ENCODE results near the gene EEF1AKMT2. TPM values are rescaled to one million over a fixed set of nuclear protein-coding genes. Genes with fewer than 3 reads are reported as not detected.

EEF1AKMT2 gene
- total and polyA plus RNA-seq, 2 of the 13 experiments (the other 11 are each of a cell fraction or from before 2014, with no cell fraction given) = 11.3 to 19.3 TPM

- H3K4me1 ChIP-seq (ENCODE audit: insufficient read depth, low read length) = no peaks in the 10 kb centered on the region
- H3K9me3 ChIP-seq (ENCODE audit: low read length) = no peaks in the 10 kb centered on the region
- in situ Hi-C loops (cut with HindIII; ENCODE audit: extremely low pct_ligation_motif_present, low pct_unique_long_range_greater_than_20kb) (no loop called here), intact Hi-C loops (cut with micrococcal nuclease; ENCODE audit: unreplicated experiment) (no loop called here)
- H3K27ac ChIP-seq (ENCODE audit: extremely low read length, insufficient read depth, low read length) = no peak overlapping the region
- ATAC-seq = no peak
- no peaks in the 10 kb centered on the region for H3K27me3 ChIP-seq (ENCODE audit: control insufficient read depth in 1 of 2, insufficient read depth in 2 of 2, low read length in 2 of 2)
- POLR2A ChIA-PET = no interaction called here
- no peak overlapping the region for H3K9ac ChIP-seq (ENCODE audit: insufficient read depth, low read depth, low read length)
- H3K4me2 ChIP-seq (ENCODE audit: low read depth, low read length) = no peak overlapping the region
- H3K79me2 ChIP-seq (ENCODE audit: insufficient read depth, low read length) = no peaks in the 10 kb centered on the region
- TF ChIP-seq BRCA1 (CRISPR knock-in tag; IDR thresholded peaks at IDR 0.05) = no peak
- no peak for TF ChIP-seq KDM5B (CRISPR knock-in tag; IDR thresholded peaks at IDR 0.05; ENCODE audit: borderline replicate concordance)
- no peak for TF ChIP-seq ATAD3A (CRISPR knock-in tag; IDR thresholded peaks at IDR 0.05)
- no peak for TF ChIP-seq ZNF678 (CRISPR knock-in tag; IDR thresholded peaks at IDR 0.05)
- TF ChIP-seq ZNF432 (CRISPR knock-in tag; IDR thresholded peaks at IDR 0.05; ENCODE audit: borderline replicate concordance) = no peak
- WGBS (ENCODE audit: low lambda C conversion rate) = 83% methylated on average over 5 of the region's 5 CpGs
- no TSS peak for BruUV-seq (replicated peaks)
- no peak overlapping the region for H3K4me3 ChIP-seq (replicated peaks in 1 of 3; ENCODE audit: insufficient read depth in 1 of 3, low read depth in 2 of 3, low read length in 3 of 3)
- no peak for DNase-seq (ENCODE audit: low spot score)
- no peak overlapping the region for H2AFZ ChIP-seq (ENCODE audit: low read length)
- FAIRE-seq = no peak
- no peaks in the 10 kb centered on the region for H4K20me1 ChIP-seq (ENCODE audit: insufficient read depth, low read length)
- H3K36me3 ChIP-seq (replicated peaks in 1 of 2; ENCODE audit: control insufficient read depth in 1 of 2, insufficient read depth in 2 of 2, low read length in 2 of 2) = peaks cover 0 to 14% of the 10 kb centered on the region in 2 experiments; a peak in 3 of 5 replicates
- CTCF ChIA-PET (ENCODE audit: low intra/inter-chr PET ratio, low total read pairs) = no interaction called here
Measured at GRCh38 chr10:124754227-124754626, 37.5 kb downstream of the EEF1AKMT2 start.

DNA sequence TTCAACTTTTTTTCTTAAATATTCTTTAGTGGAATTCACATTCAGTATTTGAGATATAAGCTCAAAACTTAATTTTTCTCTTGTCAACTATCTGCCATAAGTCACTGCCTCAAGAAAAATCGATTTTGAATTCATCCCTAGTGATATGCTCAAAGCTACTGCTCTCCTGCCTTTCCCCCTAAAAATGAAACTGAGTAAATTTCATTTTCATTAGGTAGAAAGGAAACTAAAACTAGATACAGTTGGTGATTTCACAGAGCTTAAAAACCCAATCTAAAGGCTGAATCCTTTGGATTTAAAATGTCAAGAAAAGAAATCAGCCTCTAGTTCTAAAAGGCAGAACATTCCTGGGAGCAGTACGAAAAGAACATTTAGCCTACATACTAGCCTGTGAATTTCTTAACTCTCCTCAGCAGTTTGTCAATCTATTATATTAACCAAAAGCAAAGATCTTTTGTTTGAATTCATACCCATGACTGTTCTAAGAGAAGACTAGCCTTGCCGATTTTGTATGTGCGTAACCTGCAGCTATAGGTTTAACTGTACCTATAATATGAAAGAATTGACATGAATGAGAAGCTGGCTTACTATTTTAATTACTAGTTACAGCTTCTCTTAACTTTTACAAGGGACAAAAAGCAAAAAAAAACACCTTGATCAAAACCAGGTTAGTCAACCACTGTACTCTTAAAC lies 42.6 kb downstream of the EEF1AKMT2 start:
- in situ Hi-C loops (cut with HindIII; ENCODE audit: extremely low pct_ligation_motif_present, low pct_unique_long_range_greater_than_20kb) = no loop called here

More for the DNA sequence above, 42.6 kb downstream of the EEF1AKMT2 start:
- peaks cover 2 to 5% of the 10 kb centered on the region in 2 experiments; a peak in 3 of 5 replicates for H3K36me3 ChIP-seq (replicated peaks in 1 of 2; ENCODE audit: control insufficient read depth in 1 of 2, insufficient read depth in 2 of 2, low read length in 2 of 2)
- H3K27ac ChIP-seq (ENCODE audit: extremely low read length, insufficient read depth, low read length) = no peak overlapping the region
- no peaks in the 10 kb centered on the region for H4K20me1 ChIP-seq (ENCODE audit: insufficient read depth, low read length)
- no peak for FAIRE-seq
- intact Hi-C loops (cut with micrococcal nuclease; ENCODE audit: unreplicated experiment) = no loop called here
- H3K4me3 ChIP-seq (replicated peaks in 1 of 3; ENCODE audit: insufficient read depth in 1 of 3, low read depth in 2 of 3, low read length in 3 of 3) = no peak overlapping the region
- no peak overlapping the region for H3K4me2 ChIP-seq (ENCODE audit: low read depth, low read length)
- 72% methylated on average over 4 of the region's 4 CpGs for WGBS (ENCODE audit: low lambda C conversion rate)
- TF ChIP-seq U2AF1 (optimal IDR thresholded peaks at IDR 0.05; ENCODE audit: low read depth, low read length) = no peak
- no peak for TF ChIP-seq FOSL2 (CRISPR knock-in tag; IDR thresholded peaks at IDR 0.05)
- no peak for TF ChIP-seq TAF1 (CRISPR knock-in tag; IDR thresholded peaks at IDR 0.05)
- no peak for TF ChIP-seq SMARCC2 (IDR thresholded peaks at IDR 0.05)
- TF ChIP-seq KLF11 (CRISPR knock-in tag; IDR thresholded peaks at IDR 0.05) = no peak
- TF ChIP-seq ONECUT2 (CRISPR knock-in tag; IDR thresholded peaks at IDR 0.05) = no peak
- TF ChIP-seq ZFP82 (CRISPR knock-in tag; IDR thresholded peaks at IDR 0.05; ENCODE audit: borderline replicate concordance) = no peak
- TF ChIP-seq TOPORS (CRISPR knock-in tag; IDR thresholded peaks at IDR 0.05) = no peak
- TF ChIP-seq SNAPC4 (CRISPR knock-in tag; IDR thresholded peaks at IDR 0.05) = no peak
- no peak for TF ChIP-seq CREB3 (CRISPR knock-in tag; IDR thresholded peaks at IDR 0.05)
- H3K4me1 ChIP-seq (ENCODE audit: insufficient read depth, low read length) = peaks cover 14% of the 10 kb centered on the region
- POLR2A ChIA-PET = no interaction called here
- H3K9ac ChIP-seq (ENCODE audit: insufficient read depth, low read depth, low read length) = no peak overlapping the region
- no TSS peak for BruUV-seq (replicated peaks)
- no peaks in the 10 kb centered on the region for H3K27me3 ChIP-seq (ENCODE audit: control insufficient read depth in 1 of 2, insufficient read depth in 2 of 2, low read length in 2 of 2)
- H3K9me3 ChIP-seq (ENCODE audit: low read length) = no peaks in the 10 kb centered on the region
- ATAC-seq = no peak
- CTCF ChIA-PET (ENCODE audit: low intra/inter-chr PET ratio, low total read pairs) = no interaction called here
- DNase-seq (ENCODE audit: low spot score) = no peak
- no peak overlapping the region for H2AFZ ChIP-seq (ENCODE audit: low read length)
- no peaks in the 10 kb centered on the region for H3K79me2 ChIP-seq (ENCODE audit: insufficient read depth, low read length)
